ENCODE measurements around the gene DNAH6. TPM values are rescaled to one million over a fixed set of nuclear protein-coding genes. Genes with fewer than 3 reads are reported as not detected.
"Not testable (repeated sequence)": the region's sequence is repeated elsewhere in the genome, so short reads cannot be mapped to it uniquely, and the experiment has no call there.

The DNAH6 gene
- total RNA-seq, 1 experiment from 2014 or later = 0.02 TPM

DNA sequence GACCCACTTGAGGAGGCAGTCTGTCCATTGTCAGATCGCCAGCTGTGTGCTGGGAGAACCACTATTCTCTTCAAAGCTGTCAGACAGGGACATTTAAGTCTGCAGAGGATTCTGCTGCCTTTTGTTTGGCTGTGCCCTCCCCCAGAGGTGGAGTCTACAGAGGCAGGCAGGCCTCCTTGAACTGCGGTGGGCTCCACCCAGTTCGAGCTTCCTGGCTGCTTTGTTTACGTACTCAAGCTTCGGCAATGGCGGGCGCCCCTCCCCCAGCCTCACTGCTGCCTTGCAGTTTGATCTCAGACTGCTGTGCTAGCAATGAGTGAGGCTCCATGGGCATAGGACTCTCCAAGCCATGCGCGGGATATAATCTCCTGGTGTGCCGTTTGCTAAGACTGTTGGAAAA lies 5.3 kb upstream of the DNAH6 start:
- DNase-seq (ENCODE audit: low read depth) = not testable (repeated sequence)

DNA sequence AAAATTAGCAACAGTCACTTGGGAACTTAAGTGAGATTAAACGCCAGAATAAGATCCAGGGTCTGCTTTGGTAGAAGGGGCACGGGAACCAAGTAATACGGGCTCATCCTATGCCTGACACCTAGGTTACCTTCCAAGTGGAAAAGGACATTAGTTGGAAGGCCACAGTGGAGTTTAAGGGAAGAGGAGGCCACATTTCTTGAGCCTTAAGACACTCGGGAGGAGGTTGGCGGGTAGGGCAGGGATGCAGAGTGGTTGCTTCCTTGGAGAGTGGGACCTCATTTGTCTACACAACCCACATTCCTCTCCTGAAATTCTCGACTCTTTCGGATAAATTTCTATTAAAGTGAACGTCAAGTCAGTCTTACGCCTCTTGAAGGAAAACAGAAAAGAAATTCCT lies 510 bp upstream of the DNAH6 start:
- no peak for DNase-seq (ENCODE audit: low read depth)

DNA sequence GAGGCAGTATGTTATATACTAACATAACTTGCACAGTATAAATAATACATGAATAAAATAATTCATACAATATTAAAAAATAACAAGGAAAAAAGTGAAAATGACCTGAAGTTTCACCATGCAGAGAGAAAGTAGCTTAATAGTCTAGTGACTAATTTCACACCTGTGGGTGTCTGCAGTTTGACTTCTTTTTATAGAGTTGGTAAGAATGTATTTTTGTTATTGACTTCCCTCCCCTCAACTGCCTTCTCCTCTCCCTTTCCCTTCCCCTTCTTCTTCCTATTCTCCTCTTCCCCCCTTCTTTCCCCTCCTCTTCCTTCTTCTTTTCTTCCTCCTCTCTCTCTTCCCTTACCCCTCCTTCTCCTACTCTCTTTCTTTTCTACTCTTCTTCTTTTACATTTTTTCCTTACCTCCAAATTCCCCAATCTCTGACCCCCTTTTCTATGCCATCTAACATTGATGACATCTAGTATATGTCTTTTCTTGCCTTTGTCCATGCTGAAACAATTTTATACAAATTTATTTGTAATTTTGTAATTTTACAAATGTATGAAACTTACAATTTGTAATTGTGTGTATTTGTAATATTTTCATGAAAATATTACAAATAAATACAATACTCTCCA lies 3.1 kb downstream of the DNAH6 start:
- no peak for DNase-seq (ENCODE audit: low read depth)

DNA sequence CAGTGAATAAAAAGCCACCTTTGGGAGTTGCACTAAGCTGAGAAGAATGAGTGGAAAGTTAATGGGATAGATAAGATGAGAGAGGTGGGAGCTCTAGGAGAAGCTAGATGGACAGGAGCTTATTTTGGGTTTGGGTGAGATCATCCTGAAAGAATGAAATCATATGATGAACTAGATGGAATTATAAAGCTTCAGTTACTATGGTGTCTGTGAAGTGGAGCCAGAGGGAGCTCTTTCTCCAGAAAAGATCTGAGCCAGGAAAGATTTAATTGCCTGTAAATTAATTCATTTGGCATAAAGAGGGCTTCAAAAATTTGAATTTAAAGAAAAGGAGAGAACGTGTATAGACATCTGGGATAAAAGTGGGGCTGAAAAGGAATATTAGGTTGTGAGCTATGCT lies 10.3 kb downstream of the DNAH6 start:
- no peak for DNase-seq (ENCODE audit: low read depth)

DNA sequence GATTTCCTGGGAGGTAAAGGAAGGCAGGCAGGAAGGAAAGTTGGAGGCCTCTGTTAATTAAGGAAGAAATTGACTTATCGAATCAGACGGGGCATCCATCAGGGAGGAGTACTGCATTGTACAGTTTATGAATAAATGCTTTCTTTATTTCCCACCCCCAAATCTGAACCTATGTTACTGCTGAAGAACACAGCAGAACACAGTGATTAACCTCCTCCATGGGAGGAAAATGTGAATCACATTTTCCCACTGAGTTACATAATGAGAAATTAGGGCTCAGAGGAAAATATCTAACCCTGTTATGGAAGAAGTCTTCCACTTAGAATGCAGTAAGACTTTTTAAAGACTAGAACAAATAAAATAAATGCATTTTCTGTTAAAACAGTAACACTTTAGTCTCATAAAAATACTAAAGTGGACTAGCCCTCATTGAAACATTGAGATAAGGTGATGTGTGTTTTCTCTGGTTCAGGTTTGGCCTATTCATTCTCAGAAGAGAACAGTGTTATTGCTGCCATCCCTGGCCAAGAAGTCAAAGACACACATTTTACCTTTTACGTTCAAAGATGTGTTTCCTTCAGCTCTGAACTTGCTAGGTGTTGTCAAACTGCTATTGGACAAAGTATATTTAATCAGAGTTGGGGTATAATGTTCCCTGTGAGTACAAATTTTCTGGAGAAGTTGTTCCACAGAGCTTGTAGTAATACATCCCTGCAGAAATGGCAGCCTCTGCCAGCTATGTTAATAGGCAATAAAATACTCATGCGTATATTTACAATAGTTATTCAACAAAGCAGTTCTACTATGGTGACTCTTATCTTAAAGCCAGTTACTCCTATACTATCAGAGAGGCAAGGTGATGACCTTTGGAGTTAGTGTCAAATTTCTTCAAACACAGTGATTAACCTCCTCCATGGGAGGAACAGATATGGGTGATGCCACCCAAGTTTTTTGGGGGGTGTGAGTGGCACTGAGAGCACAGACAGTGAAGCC lies 11.1 kb downstream of the DNAH6 start:
- no peak for DNase-seq (ENCODE audit: low read depth)

DNA sequence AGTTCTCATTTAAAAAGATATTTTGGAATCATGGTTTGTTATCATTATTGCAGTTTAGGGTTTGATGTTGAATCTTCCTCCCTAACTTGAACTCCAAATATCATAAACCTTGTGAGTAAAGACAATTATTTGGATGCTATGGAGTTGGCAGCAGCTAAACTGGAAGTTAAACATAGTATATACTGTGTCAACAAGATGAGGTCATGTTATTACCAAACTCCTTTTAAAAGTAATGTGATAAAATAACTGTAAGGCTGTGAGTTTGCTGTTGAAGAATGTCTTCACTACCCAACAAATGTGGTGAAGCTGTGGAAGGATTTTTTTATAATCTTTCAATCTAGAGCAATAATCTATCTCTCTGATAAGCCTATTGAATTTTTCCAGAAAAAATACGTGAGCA lies 16.0 kb downstream of the DNAH6 start:
- no peak for DNase-seq (ENCODE audit: low read depth)

DNA sequence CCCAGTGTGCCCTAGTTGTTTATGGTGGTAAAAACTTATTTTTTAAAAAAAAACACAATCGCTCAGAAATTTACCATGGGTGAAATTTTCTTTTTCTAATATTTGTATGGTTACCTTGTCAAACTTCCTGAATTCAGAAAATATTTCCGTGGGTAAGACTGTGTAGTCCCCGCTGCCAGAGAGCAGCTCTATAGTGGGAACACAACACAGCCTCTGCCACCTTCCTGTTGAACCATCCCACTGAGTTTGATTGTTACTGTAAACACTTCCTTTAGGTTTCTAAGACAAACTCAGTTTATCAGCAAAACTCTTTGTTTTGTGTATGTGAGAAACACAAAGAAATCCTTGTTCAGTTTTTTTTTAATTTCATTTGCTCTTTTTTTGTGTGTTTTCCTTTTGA lies 17.9 kb downstream of the DNAH6 start:
- no peak for DNase-seq (ENCODE audit: low read depth)

DNA sequence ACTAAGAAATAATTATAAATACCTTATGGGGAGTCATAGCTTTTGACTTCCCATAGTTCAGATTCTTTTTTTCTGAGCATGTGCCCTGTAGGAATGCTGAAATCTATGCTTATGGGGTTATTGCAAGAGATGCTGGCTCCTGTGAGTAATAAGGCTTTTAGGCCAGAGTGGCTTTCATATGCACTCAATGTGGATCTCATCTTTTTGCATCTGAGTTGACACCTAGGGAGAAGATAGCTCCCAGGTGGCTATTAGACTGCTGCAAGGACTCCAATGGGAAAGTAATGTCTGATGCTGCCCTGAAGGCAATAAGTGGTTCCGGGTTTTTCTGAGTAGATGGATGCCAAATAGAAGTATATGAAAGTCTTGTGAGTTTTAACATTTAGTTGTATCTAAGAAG lies 21.0 kb downstream of the DNAH6 start:
- no peak for DNase-seq (ENCODE audit: low read depth)

DNA sequence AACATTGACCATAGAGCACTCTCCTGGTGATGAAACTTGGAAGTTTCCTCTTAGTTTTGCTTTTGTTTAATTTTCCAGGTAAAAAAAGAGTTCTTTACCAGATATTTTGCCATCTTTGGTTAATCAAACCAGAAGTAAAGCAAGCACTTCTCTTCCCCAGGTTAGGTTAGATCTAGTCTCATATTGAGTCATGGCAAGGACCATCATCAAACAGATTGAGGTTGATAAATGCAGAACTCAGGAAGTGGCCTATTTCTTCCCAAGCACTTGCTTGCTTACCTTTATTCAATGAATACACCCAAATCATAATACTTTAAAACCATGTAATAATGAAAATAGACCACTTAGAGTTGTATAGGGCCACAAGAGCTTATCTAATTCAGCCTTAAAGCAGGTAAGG lies 23.4 kb downstream of the DNAH6 start:
- no peak for DNase-seq (ENCODE audit: low read depth)

DNA sequence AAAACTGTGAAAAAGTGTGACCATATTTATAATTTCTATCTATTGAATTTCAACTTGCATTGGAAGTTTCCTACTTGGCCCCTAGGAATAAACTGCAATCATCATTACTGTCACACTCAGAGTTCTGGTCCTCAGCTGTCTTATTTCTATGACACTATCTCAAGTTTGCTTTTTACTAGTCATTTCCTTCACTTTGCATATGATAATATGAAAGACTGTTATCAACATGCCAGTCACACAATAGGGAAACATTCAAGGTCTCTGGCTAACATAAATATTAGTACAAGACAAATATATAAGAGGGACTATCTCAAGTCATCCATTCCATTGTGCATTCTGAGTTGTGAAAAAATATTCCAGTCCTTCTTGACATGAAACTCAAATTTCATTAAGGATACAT lies 28.7 kb downstream of the DNAH6 start:
- DNase-seq (ENCODE audit: low read depth) = no peak

DNA sequence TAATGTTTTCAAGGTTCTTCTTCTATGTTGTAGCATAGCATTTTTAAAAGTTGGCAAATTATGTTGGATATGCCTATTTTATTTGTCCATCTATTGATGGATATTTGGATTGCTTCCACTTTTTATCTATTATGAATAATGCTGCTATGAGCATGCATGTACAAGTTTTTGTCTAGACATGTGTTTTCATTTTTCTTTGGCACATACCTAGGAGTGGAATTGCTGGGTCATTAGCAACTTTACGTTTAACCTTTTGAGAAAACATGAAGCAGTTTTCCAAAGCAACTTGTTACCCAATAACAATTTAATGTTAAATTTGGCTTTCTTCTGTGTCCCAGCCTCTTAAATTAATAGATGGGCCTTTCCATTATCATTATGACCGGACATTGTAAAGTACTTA lies 30.3 kb downstream of the DNAH6 start:
- no peak for DNase-seq (ENCODE audit: low read depth)

DNA sequence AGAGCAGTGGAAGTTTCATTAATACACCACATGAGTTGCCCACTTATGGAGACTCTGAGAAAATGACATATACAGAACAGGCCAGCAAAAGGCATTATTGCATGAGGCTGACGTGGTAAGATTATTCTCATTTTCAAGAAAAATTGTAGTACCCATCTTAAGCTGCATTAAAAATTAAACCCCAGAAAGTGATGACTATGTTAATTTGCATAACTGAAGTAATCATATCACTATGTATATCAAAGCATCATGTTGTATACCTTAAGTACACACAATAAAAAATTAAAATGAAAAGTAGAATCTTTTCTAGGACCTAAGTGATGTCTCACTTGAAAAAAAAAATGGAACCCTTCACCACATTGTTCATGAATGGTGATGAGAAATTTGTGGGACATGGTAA lies 32.0 kb downstream of the DNAH6 start:
- DNase-seq (ENCODE audit: low read depth) = no peak

DNA sequence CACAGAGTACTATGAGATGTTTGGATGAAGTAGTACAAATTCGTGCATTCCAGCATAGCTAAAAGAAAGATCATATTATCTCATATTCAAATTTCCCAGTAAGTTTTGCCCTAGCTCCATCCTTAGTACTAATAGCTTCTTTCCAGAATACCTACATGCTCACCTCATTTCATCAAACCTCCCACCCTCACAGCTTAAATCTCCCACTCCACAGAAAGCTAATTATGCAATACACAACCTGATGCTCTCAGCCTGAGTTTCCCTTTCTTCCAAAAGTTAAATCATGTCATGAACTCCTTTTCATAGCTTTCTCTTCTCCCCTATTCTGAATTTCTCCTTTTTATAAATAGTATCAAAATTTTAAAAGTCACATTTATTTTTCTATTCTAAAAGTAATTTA lies 34.6 kb downstream of the DNAH6 start:
- DNase-seq (ENCODE audit: low read depth) = no peak

DNA sequence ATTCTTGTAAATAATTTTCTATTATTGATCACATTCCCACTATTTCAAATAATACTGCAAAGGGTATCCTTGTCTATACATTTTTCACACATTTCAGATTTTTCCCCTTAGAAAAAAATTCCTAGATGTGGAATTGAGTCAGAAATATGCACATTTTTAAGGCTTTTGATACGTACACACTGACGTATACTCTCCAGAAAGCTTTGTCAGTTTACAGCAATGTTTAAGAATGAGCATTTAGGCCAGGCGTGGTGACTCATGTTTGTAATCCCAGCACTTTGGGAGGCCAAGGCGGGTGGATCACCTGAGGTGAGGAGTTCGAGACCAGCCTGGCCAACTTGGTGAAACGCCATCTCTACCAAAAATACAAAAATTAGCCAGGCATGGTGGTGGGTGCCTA lies 35.2 kb downstream of the DNAH6 start:
- not testable (repeated sequence) for DNase-seq (ENCODE audit: low read depth)

DNA sequence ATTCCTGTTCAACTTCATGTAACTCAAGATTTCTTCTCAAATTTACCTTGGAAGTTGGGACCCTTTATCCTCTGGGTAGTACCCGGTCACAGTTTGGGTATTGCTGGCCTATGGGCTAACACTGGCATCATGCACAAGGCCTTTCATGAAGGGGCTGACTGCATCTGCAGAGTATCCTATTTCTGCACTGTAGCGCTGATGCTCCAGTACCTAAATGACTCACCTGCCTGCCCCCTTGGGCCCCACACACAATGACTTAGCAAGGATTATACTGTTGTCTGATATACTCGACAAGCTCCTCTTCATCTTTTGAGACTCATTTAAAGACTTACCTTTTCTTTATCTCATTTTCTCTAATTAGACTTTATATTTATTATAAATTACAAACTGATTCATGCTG lies 39.9 kb downstream of the DNAH6 start:
- DNase-seq (ENCODE audit: low read depth) = no peak

DNA sequence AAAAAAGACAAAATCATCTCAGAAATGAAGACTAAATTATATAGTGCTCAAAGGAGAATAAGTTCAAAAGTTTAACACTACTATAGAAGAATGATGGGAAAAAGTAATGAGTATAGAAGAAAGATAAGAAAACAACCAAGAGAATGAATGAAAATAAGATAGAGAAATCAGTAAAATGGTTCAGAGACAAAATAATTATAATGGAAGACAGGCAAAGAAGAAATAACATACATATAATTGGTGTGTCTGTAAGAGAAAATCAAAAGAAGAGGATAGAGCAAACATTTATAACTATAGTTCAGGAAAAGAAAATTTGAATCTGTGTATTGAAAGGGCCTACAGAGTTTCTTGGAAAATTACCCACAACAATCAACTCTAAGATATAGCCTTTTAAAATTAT lies 43.5 kb downstream of the DNAH6 start:
- DNase-seq (ENCODE audit: low read depth) = no peak

DNA sequence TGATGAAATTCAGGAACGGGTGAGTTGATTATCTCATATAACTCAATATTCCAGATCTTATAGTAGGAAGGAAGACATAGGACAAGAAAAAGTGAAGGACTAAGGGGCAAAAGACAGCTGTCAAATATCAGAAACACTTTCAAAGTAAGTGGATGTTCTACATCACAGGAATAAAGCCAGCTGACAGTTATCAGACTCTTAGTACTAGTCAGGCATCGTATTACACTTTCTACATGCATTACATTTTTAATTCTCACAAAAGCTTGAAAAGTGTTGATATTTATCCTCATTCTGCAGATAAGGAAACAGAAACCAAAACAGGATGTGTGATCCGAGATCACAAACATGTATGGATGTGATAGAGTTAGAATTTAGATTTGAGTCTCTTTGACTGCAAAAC lies 63.4 kb downstream of the DNAH6 start:
- DNase-seq (ENCODE audit: low read depth) = no peak

DNA sequence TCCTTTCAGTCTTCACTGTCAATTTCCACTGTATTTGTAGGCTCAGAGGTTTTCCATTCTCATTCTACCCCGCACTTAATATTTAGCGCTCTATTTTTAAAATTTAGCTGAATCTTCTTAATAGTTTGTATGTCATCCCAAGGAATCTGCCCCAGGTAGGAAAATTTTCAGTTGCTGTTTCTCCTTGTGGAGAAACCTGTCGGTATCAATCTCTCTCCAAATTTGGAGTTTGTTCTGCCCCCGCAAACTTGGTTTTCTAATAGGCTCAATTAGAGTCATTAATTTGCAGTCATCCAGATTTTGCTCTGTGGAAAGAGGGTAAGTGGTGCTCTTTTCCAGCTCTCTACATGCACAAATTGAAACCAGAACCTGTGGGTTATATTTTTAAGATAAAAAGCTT lies 87.6 kb downstream of the DNAH6 start:
- DNase-seq (ENCODE audit: low read depth) = no peak

DNA sequence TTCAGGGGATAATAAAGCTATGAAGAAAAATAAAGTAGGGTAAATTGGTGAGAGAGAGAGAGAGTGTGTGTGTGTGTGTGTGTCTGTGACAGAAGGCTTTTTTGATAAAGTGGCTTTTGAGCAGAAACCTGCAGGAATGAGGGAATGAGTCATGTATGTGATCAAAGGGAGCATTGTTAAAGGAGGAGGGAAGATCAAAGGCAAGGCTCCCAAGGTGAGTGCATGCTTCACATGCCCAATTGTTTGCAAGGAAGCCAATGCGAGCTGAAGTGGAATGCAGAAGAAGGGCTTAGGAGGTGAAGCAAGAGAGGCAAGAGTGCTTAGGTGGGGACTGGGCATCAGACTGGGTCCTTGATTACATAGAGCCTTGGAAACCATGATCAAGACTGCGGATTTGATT lies 96.8 kb downstream of the DNAH6 start:
- no peak for DNase-seq (ENCODE audit: low read depth)

DNA sequence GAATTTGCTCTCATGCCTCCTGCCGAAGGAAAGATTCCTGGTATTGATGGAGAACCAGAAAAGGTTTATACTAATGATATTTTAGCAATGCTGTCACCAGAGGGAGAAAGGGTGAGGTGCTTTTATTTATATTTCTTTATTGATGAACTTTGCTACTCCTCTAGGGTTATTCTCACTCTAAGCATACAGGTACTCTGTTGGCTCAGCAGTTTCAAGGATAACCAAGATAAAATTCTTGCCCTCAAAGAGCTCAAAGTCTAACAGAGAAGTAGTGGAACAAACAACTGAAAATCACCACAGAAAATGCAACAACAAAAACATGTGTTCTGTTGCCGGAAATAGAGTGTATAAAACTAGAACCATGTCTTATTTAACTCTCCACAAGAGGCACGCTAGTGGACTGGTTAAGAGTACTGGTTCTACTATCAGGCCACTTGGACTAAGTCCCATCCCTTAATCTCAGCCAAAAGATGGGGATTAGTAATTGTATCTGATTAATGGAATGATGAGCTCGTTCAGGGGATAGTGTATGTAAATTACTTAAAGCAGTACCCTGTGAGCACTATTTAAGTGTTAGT lies 103.6 kb downstream of the DNAH6 start:
- DNase-seq (ENCODE audit: low read depth) = no peak

DNA sequence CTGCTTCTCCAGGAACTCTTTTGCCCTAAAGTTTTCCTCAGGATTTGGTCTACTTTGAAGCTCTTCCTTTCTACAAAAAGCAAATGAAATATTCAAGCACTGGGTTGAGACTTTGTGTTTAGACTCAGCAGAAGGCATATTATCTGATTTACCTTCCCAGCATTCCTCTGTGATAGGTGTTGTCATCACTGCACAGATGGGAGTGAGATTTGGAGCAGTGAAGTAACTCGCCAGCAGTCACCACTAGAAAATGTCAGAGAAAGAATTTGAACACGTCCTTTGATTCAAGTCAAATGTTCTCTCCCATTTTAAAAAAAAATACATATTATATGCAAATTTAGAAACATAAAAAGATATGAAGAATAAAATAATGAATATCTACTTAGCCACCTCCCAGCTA lies 112.2 kb downstream of the DNAH6 start:
- DNase-seq (ENCODE audit: low read depth) = no peak

DNA sequence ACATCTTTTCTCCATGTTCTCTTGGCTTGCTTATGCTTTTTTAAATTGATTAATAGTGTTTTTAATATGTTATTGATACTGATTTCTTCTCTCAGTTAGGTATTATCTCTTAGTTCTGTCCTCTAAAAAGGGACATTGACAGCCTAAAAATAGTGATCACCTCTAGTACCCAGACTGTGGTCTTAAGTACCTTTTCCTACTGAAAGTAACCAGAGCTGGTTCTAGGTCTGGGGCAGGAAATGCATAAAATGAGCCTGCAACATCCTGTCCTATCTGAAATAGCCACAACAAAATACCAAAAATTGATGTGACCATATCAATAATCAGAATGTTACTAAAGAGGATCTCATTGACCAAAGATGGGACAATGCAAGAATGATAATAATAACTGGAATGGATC lies 113.3 kb downstream of the DNAH6 start:
- DNase-seq (ENCODE audit: low read depth) = no peak

DNA sequence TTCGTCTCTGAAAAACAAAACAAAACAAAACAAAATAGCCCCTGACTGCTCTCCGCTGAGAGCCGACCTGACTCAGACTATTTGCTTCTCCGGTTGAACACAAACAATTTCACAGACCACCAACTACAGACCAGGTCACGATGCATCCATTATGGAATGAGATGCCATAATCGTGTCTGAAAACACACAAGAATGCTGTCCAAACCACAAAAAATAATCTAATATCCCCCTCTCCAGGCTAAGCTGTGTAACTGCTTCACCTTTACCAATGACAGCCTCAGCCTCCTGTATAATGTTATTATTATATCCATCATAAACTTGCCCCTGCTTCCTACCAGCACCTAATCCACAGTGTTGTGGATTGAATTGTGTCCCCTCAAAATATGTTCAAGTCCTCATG lies 114.7 kb downstream of the DNAH6 start:
- DNase-seq (ENCODE audit: low read depth) = peak; percentile 30
